Measurements from ENCODE around the gene ABCC2.
A peak's percentile ranks its signal among the peaks of the same experiment; 100 is the strongest.

Gene ABCC2

DNA sequence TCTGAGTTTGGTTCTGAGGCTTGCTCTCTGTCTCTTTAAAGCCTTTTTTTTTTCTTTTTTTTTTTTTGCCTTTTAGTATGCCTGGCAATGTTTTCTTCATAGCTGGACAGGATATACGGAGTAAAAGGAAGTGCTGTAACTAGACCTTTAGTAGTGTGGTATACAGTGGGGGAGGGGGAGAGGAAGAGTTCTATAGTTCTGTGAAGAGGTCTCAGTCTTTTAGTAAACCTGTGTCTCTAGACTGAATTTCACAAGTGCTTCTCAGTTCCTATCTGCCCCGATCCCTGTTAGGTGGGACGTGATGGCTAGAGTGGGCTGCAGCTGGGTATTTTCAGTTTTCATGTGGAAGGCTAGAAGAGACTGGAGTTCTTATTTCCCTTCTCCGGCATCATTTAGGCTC lies 3.1 kb upstream of the ABCC2 start:
- Histone ChIP-seq H3K36me3 (ENCODE audit: control insufficient read depth in 1 of 2, insufficient read depth in 2 of 2, low read length in 2 of 2) (no peaks in the 10 kb centered on the region), H4K12ac (ENCODE audit: low read depth, low read length) (peak overlapping the region; percentile 62), H3K14ac (ENCODE audit: low read length) (peak overlapping the region; percentile 98), H2BK5ac (ENCODE audit: low read depth, low read length, poor library complexity) (peak overlapping the region; percentile 100), H3K9me3 (ENCODE audit: insufficient read depth, low read depth, low read length) (no peaks in the 10 kb centered on the region), H3K27ac (ENCODE audit: low read depth, low read length) (peak overlapping the region; percentile 99), H3K4ac (ENCODE audit: low read depth, low read length) (peak overlapping the region; percentile 97), H2BK120ac (ENCODE audit: insufficient read depth, low read length, poor library complexity) (peak overlapping the region; percentile 100), H3K4me1 (ENCODE audit: control insufficient read depth in 1 of 2, insufficient read depth in 2 of 2, low read length in 2 of 2) (peaks cover 6 to 10% of the 10 kb centered on the region in 2 experiments), H3K79me1 (ENCODE audit: low read length) (peaks cover 13% of the 10 kb centered on the region), H2AFZ (ENCODE audit: insufficient read depth, low read length, poor library complexity) (peak overlapping the region; percentile 90), H3K9ac (ENCODE audit: low read length) (no peak overlapping the region), H4K8ac (ENCODE audit: low read depth, low read length) (peak overlapping the region; percentile 99), H3K23ac (ENCODE audit: low read length) (no peak overlapping the region), H2BK12ac (ENCODE audit: low read length) (peak overlapping the region; percentile 100), H3K79me2 (ENCODE audit: control insufficient read depth, insufficient read depth, low read length, poor library complexity) (peaks cover 2% of the 10 kb centered on the region), H2AK5ac (ENCODE audit: low read length) (peak overlapping the region; percentile 86), H3K18ac (ENCODE audit: low read length) (peak overlapping the region; percentile 97), H4K91ac (ENCODE audit: low read depth, low read length) (peak overlapping the region; percentile 99), H3K27me3 (ENCODE audit: insufficient read depth, low read length) (no peaks in the 10 kb centered on the region), H3K4me3 (ENCODE audit: low read depth, low read length) (no peak overlapping the region), H3K4me2 (ENCODE audit: low read length) (peak overlapping the region; percentile 68)
- peak in 1 of 2 donors; percentile 5 for DNase-seq
- WGBS (ENCODE audit: extremely low coverage, insufficient coverage, insufficient read length) = no CpG with 5 or more reads among the region's 4 CpGs

DNA sequence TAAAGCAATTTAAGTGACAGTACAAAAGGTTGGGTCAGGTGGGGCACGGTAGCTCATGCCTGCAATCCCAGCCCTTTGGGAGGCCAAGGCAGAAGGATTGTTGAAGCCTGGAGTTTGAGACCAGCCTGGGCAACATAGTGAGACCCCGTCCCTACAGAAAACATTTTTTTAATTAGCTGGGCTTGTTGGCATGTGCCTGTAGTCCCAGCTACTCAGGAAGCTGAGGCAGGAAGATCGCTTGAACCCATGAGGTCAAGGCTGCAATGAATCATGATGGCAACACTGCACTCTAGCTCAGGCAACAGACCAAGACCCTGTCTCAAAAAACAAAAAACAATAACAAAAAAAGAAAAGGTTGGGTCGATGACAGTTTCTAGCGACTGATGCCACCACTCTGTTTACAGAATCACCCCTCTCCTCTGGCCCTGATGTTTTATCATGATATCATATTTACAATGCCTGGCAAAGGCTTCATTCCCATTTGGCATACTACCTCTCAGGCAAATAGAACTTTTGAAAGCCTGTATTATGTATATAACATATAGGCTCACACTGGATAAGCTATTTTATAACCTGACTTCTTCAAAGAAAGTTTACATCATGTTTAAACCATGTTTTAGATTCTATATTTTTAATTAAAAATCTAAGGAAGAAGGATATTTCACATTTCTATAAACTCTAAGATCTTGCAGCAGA lies 558 bp upstream of the ABCC2 start:
- no CpG with 5 or more reads among the region's 5 CpGs for WGBS (ENCODE audit: extremely low coverage, insufficient coverage, insufficient read length)
- no peak overlapping the region for H3K9ac ChIP-seq (ENCODE audit: low read length)

GRCh38 chr10:99784016-99784726 lies 1.7 kb downstream of the ABCC2 start:
- Histone ChIP-seq H2AK5ac (ENCODE audit: low read length) (no peak overlapping the region), H4K8ac (ENCODE audit: low read depth, low read length) (no peak overlapping the region), H3K4me2 (ENCODE audit: low read length) (no peak overlapping the region), H3K27me3 (ENCODE audit: insufficient read depth, low read length) (no peaks in the 10 kb centered on the region), H4K12ac (ENCODE audit: low read depth, low read length) (no peak overlapping the region), H3K4ac (ENCODE audit: low read depth, low read length) (no peak overlapping the region), H2AFZ (ENCODE audit: insufficient read depth, low read length, poor library complexity) (no peak overlapping the region), H3K9ac (ENCODE audit: low read length) (no peak overlapping the region), H3K4me1 (ENCODE audit: control insufficient read depth in 1 of 2, insufficient read depth in 2 of 2, low read length in 2 of 2) (peaks cover 13 to 15% of the 10 kb centered on the region in 2 experiments), H3K4me3 (ENCODE audit: low read depth, low read length) (no peak overlapping the region), H3K9me3 (ENCODE audit: insufficient read depth, low read depth, low read length) (no peaks in the 10 kb centered on the region), H3K36me3 (ENCODE audit: control insufficient read depth in 1 of 2, insufficient read depth in 2 of 2, low read length in 2 of 2) (no peaks in the 10 kb centered on the region), H3K79me2 (ENCODE audit: control insufficient read depth, insufficient read depth, low read length, poor library complexity) (peaks cover 4% of the 10 kb centered on the region), H3K27ac (ENCODE audit: low read depth, low read length) (no peak overlapping the region), H3K79me1 (ENCODE audit: low read length) (peaks cover 16% of the 10 kb centered on the region), H3K23ac (ENCODE audit: low read length) (no peak overlapping the region), H2BK120ac (ENCODE audit: insufficient read depth, low read length, poor library complexity) (no peak overlapping the region), H2BK12ac (ENCODE audit: low read length) (peak overlapping the region; percentile 58), H3K18ac (ENCODE audit: low read length) (no peak overlapping the region), H2BK5ac (ENCODE audit: low read depth, low read length, poor library complexity) (no peak overlapping the region), H3K14ac (ENCODE audit: low read length) (no peak overlapping the region), H4K91ac (ENCODE audit: low read depth, low read length) (no peak overlapping the region)
- peak; percentile 47 to 65 for DNase-seq
- WGBS (ENCODE audit: extremely low coverage, insufficient coverage, insufficient read length) = no CpG with 5 or more reads among the region's 7 CpGs

More for the DNA sequence above, 558 bp upstream of the ABCC2 start:
- peak overlapping the region; percentile 62 for H4K91ac ChIP-seq (ENCODE audit: low read depth, low read length)
- H3K79me2 ChIP-seq (ENCODE audit: control insufficient read depth, insufficient read depth, low read length, poor library complexity) = peaks cover 4% of the 10 kb centered on the region
- no peak overlapping the region for H3K4me3 ChIP-seq (ENCODE audit: low read depth, low read length)
- no peak for DNase-seq
- H2BK12ac ChIP-seq (ENCODE audit: low read length) = peak overlapping the region; percentile 97
- no peaks in the 10 kb centered on the region for H3K9me3 ChIP-seq (ENCODE audit: insufficient read depth, low read depth, low read length)
- no peak overlapping the region for H2BK120ac ChIP-seq (ENCODE audit: insufficient read depth, low read length, poor library complexity)
- no peak overlapping the region for H4K8ac ChIP-seq (ENCODE audit: low read depth, low read length)
- H4K12ac ChIP-seq (ENCODE audit: low read depth, low read length) = no peak overlapping the region
- H3K79me1 ChIP-seq (ENCODE audit: low read length) = peaks cover 16% of the 10 kb centered on the region
- H3K14ac ChIP-seq (ENCODE audit: low read length) = peak overlapping the region; percentile 60
- no peak overlapping the region for H2AFZ ChIP-seq (ENCODE audit: insufficient read depth, low read length, poor library complexity)
- no peaks in the 10 kb centered on the region for H3K27me3 ChIP-seq (ENCODE audit: insufficient read depth, low read length)
- H3K4ac ChIP-seq (ENCODE audit: low read depth, low read length) = no peak overlapping the region
- H3K18ac ChIP-seq (ENCODE audit: low read length) = no peak overlapping the region
- H2AK5ac ChIP-seq (ENCODE audit: low read length) = peak overlapping the region; percentile 77
- no peak overlapping the region for H3K27ac ChIP-seq (ENCODE audit: low read depth, low read length)
- H3K4me2 ChIP-seq (ENCODE audit: low read length) = no peak overlapping the region
- no peak overlapping the region for H3K23ac ChIP-seq (ENCODE audit: low read length)
- H3K4me1 ChIP-seq (ENCODE audit: control insufficient read depth in 1 of 2, insufficient read depth in 2 of 2, low read length in 2 of 2) = peaks cover 16 to 20% of the 10 kb centered on the region in 2 experiments
- no peak overlapping the region for H2BK5ac ChIP-seq (ENCODE audit: low read depth, low read length, poor library complexity)
- no peaks in the 10 kb centered on the region for H3K36me3 ChIP-seq (ENCODE audit: control insufficient read depth in 1 of 2, insufficient read depth in 2 of 2, low read length in 2 of 2)

DNA sequence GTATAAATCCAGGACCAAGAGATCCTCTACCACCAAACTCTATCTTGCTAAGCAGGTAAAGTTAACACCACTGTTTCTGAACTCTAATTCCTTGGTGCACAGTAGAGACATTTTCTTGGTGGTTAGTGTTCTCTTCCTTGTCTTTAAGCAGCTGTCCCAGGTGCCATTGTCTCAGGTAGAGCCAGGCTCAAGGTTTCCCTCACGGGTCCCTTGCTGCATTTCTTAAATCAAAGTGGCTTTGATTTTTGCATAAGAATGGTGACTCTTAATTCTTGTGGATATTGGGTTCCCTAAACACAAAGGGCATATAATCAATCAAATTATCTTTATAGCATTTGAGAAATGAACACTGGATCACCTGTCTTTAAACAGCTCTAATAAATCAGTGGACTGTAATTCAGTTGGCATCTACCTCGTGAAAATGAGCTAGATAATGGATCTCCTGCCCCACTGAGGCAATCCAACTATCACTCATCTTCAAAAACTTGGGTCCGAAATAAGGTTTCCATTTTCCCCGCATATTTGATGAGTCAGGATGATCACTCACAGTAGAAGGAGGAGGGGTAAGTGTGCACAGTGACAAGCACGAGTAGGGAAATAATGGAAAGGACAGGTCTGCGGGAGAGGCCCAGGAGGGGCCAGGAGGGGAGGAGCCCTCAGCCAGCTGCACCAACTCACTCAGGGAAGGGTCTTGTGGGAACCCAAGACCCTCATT lies 2.4 kb downstream of the ABCC2 start:
- Histone ChIP-seq H2BK120ac (ENCODE audit: insufficient read depth, low read length, poor library complexity) (peak overlapping the region; percentile 36), H4K91ac (ENCODE audit: low read depth, low read length) (no peak overlapping the region), H3K27ac (ENCODE audit: low read depth, low read length) (no peak overlapping the region), H4K12ac (ENCODE audit: low read depth, low read length) (no peak overlapping the region), H3K36me3 (ENCODE audit: control insufficient read depth in 1 of 2, insufficient read depth in 2 of 2, low read length in 2 of 2) (no peaks in the 10 kb centered on the region), H2AK5ac (ENCODE audit: low read length) (no peak overlapping the region), H2BK5ac (ENCODE audit: low read depth, low read length, poor library complexity) (no peak overlapping the region), H3K4me1 (ENCODE audit: control insufficient read depth in 1 of 2, insufficient read depth in 2 of 2, low read length in 2 of 2) (peaks cover 13% of the 10 kb centered on the region in 2 experiments), H3K4ac (ENCODE audit: low read depth, low read length) (no peak overlapping the region), H3K14ac (ENCODE audit: low read length) (no peak overlapping the region), H3K9ac (ENCODE audit: low read length) (no peak overlapping the region), H3K18ac (ENCODE audit: low read length) (no peak overlapping the region), H3K23ac (ENCODE audit: low read length) (no peak overlapping the region), H2AFZ (ENCODE audit: insufficient read depth, low read length, poor library complexity) (no peak overlapping the region), H3K4me3 (ENCODE audit: low read depth, low read length) (no peak overlapping the region), H2BK12ac (ENCODE audit: low read length) (peak overlapping the region; percentile 58), H3K79me1 (ENCODE audit: low read length) (peaks cover 13% of the 10 kb centered on the region), H4K8ac (ENCODE audit: low read depth, low read length) (no peak overlapping the region), H3K27me3 (ENCODE audit: insufficient read depth, low read length) (no peaks in the 10 kb centered on the region), H3K4me2 (ENCODE audit: low read length) (no peak overlapping the region), H3K79me2 (ENCODE audit: control insufficient read depth, insufficient read depth, low read length, poor library complexity) (peaks cover 2% of the 10 kb centered on the region), H3K9me3 (ENCODE audit: insufficient read depth, low read depth, low read length) (no peaks in the 10 kb centered on the region)
- WGBS (ENCODE audit: extremely low coverage, insufficient coverage, insufficient read length) = no CpG with 5 or more reads among the region's 6 CpGs
- no peak for DNase-seq
